H9 (cell line): ENCODE results near the gene LAP3. TPM values are rescaled to one million over a fixed set of nuclear protein-coding genes. Genes with fewer than 3 reads are reported as not detected.

Source experiments
- DNase-seq: peaks from one replicate; pipeline ENCODE4 v3.0.0-alpha.2; 2017
- H2AFZ ChIP-seq: one replicate; pipeline ENCODE4 v1.6.1; 2013; ENCODE audit warnings: mild to moderate bottlenecking, low read length, control low read depth, moderate library complexity
- H2AK5ac ChIP-seq: 2 replicates; pipeline ENCODE4 v1.6.1; 2013; ENCODE audit warnings: low read length, control low read depth, mixed read lengths; ENCODE audit not compliant: insufficient read length
- H2BK120ac ChIP-seq: one replicate; pipeline ENCODE4 v1.6.1; 2013; ENCODE audit warnings: low read depth, mild to moderate bottlenecking, low read length, control low read depth, inconsistent platforms; ENCODE audit not compliant: poor library complexity, severe bottlenecking
- H2BK12ac ChIP-seq: 2 replicates; pipeline ENCODE4 v1.6.1; 2013; ENCODE audit warnings: low read length, control low read depth, mixed read lengths, low read depth; ENCODE audit not compliant: insufficient read length
- H2BK15ac ChIP-seq: 2 replicates; pipeline ENCODE4 v1.6.1; 2013; ENCODE audit warnings: low read depth, low read length, control low read depth
- H2BK20ac ChIP-seq: one replicate; pipeline ENCODE4 v1.6.1; 2013; ENCODE audit warnings: low read depth, mild to moderate bottlenecking, low read length, control low read depth, inconsistent platforms; ENCODE audit not compliant: poor library complexity, severe bottlenecking
- H2BK5ac ChIP-seq: 2 replicates; pipeline ENCODE4 v1.6.1; 2013; ENCODE audit warnings: low read length, control low read depth, mixed read lengths; ENCODE audit not compliant: insufficient read length
- H3K14ac ChIP-seq: 2 replicates; pipeline ENCODE4 v1.6.1; 2013; ENCODE audit warnings: low read length, control low read depth; ENCODE audit not compliant: insufficient read depth
- H3K18ac ChIP-seq: 2 replicates; pipeline ENCODE4 v1.6.1; 2013; ENCODE audit warnings: low read depth, mild to moderate bottlenecking, mixed read lengths, low read length, control low read depth; ENCODE audit not compliant: insufficient read length
- H3K23ac ChIP-seq: 2 replicates; pipeline ENCODE4 v1.6.1; 2013; ENCODE audit warnings: low read length, control low read depth, mixed read lengths, low read depth; ENCODE audit not compliant: insufficient read length
- H3K23me2 ChIP-seq: 2 replicates; pipeline ENCODE4 v1.6.1; 2013; ENCODE audit warnings: low read depth, mild to moderate bottlenecking, mixed read lengths, low read length, control low read depth; ENCODE audit not compliant: insufficient read length, poor library complexity, severe bottlenecking
- H3K27ac ChIP-seq: 2 replicates; pipeline ENCODE4 v1.5.1; 2013; ENCODE audit warnings: low read length, control low read depth, mixed read lengths, low read depth; ENCODE audit not compliant: insufficient read length
- H3K27me3 ChIP-seq: 2 replicates; pipeline ENCODE4 v1.6.1; 2013; ENCODE audit warnings: low read length, control low read depth, inconsistent platforms; ENCODE audit not compliant: insufficient read depth
- H3K4ac ChIP-seq: 2 replicates; pipeline ENCODE4 v1.6.1; 2013; ENCODE audit warnings: low read depth, mild to moderate bottlenecking, control low read depth, inconsistent platforms, low read length, moderate library complexity
- H3K4me1 ChIP-seq: 2 replicates; pipeline ENCODE4 v1.6.1; 2013; ENCODE audit warnings: low read length, control low read depth, inconsistent platforms; ENCODE audit not compliant: insufficient read depth
- H3K4me2 ChIP-seq: 2 replicates; pipeline ENCODE4 v1.6.1; 2013; ENCODE audit warnings: low read length, control low read depth, mixed read lengths; ENCODE audit not compliant: insufficient read length, insufficient read depth
- H3K56ac ChIP-seq: 2 replicates; pipeline ENCODE4 v1.6.1; 2013; ENCODE audit warnings: low read depth, mild to moderate bottlenecking, mixed read lengths, low read length, control low read depth; ENCODE audit not compliant: insufficient read length
- H3K79me1 ChIP-seq: 2 replicates; pipeline ENCODE4 v1.6.1; 2013; ENCODE audit warnings: low read depth, mild to moderate bottlenecking, moderate library complexity, low read length, control low read depth, inconsistent platforms; ENCODE audit not compliant: insufficient read depth, poor library complexity, severe bottlenecking
- H3K79me2 ChIP-seq: 2 replicates; pipeline ENCODE4 v1.6.1; 2013; ENCODE audit warnings: low read length, control low read depth, inconsistent platforms; ENCODE audit not compliant: insufficient read depth
- H3K9ac ChIP-seq: 2 replicates; pipeline ENCODE4 v1.6.1; 2013; ENCODE audit warnings: low read length, control low read depth, mixed read lengths; ENCODE audit not compliant: insufficient read length; ENCODE audit errors: extremely low read depth
- H3K9me3 ChIP-seq: one replicate; pipeline ENCODE4 v1.6.1; 2013; ENCODE audit warnings: low read depth, low read length, inconsistent platforms; ENCODE audit not compliant: control insufficient read depth
- H3T11ph ChIP-seq: one replicate; pipeline ENCODE4 v1.6.1; 2013; ENCODE audit warnings: mild to moderate bottlenecking, low read length, control low read depth, inconsistent platforms
- H4K20me1 ChIP-seq: one replicate; pipeline ENCODE4 v1.6.1; 2013; ENCODE audit not compliant: control insufficient read depth, insufficient read length, insufficient read depth
- H4K5ac ChIP-seq: 2 replicates; pipeline ENCODE4 v1.6.1; 2013; ENCODE audit warnings: low read depth, mild to moderate bottlenecking, mixed read lengths, low read length, control low read depth; ENCODE audit not compliant: insufficient read length
- H4K8ac ChIP-seq: replicated peaks from 2 replicates; pipeline ENCODE4 v1.6.1; 2013; ENCODE audit warnings: low read length, control low read depth, mixed read lengths, low read depth; ENCODE audit not compliant: insufficient read length
- H4K91ac ChIP-seq: 2 replicates; pipeline ENCODE4 v1.6.1; 2013; ENCODE audit warnings: low read depth, mild to moderate bottlenecking, moderate library complexity, mixed read lengths, low read length, control low read depth; ENCODE audit not compliant: insufficient read length
- H3K27ac Mint-ChIP-seq, 3 experiments: 2 replicates in 2 of 3; 3 replicates in 1 of 3; pipeline ENCODE4 v1.8.0; 2020 to 2021; ENCODE audit warnings: mixed read lengths in 3 of 3, mild to moderate bottlenecking in 1 of 3, moderate library complexity in 1 of 3
- H3K27me3 Mint-ChIP-seq: 2 replicates; pipeline ENCODE4 v1.8.0; 2021; ENCODE audit warnings: low read depth, mild to moderate bottlenecking, moderate library complexity, mixed read lengths
- H3K36me3 Mint-ChIP-seq, 3 experiments: 2 replicates in 2 of 3; 3 replicates in 1 of 3; pipeline ENCODE4 v1.8.0; 2020 to 2021; ENCODE audit warnings: low read depth in 3 of 3, mixed read lengths in 3 of 3; ENCODE audit not compliant: insufficient read depth in 1 of 3
- H3K4me1 Mint-ChIP-seq, 2 experiments: 2 replicates each; pipeline ENCODE4 v1.8.0; 2020; ENCODE audit warnings: mixed read lengths in 2 of 2
- H3K4me3 Mint-ChIP-seq, 2 experiments: 2 replicates in 1 of 2; 3 replicates in 1 of 2; pipeline ENCODE4 v1.8.0; 2020 to 2021; ENCODE audit warnings: mild to moderate bottlenecking in 2 of 2, mixed read lengths in 2 of 2, moderate library complexity in 1 of 2
- H3K9me3 Mint-ChIP-seq, 2 experiments: 2 replicates in 1 of 2; 3 replicates in 1 of 2; pipeline ENCODE4 v1.8.0; 2020; ENCODE audit warnings: mild to moderate bottlenecking in 2 of 2, mixed read lengths in 2 of 2, moderate library complexity in 1 of 2
- CTCF ChIP-seq: fragments of 200-600 bp; sonication (generic); conservative IDR thresholded peaks from 3 replicates; pipeline ENCODE4 v1.8.0; 2021; ENCODE audit warnings: antibody characterized with exemption, mild to moderate bottlenecking
- WGBS: extraction: QIAGEN DNeasy Blood & Tissue Kit; methylation state at CpG from one replicate; pipeline ENCODE4 v1.1.7; 2013; ENCODE audit warnings: missing lambda C conversion rate, low lambda C conversion rate, mixed read lengths; ENCODE audit not compliant: insufficient read length; ENCODE audit errors: extremely low coverage; 5-methylcytosine and 5-hydroxymethylcytosine counted together
- total RNA-seq: library from RNA; stranded (reverse); gene quantifications from 2 replicates; pipeline ENCODE4 v1.2.1, GENCODE V29; 2021

Gene LAP3
- total RNA-seq, 1 experiment from 2014 or later: 53.2 TPM

GRCh38 chr4:17613761-17614415, 36.9 kb downstream of the LAP3 start:
- Mint-ChIP-seq H3K4me1 (peaks cover 9 to 23% of the 10 kb centered on the region in 2 experiments), H3K27me3 (no peaks in the 10 kb centered on the region), H3K9me3 (no peaks in the 10 kb centered on the region), H3K36me3 (peaks cover 7 to 21% (median 13%) of the 10 kb centered on the region in 3 experiments; a peak in 6 of 7 replicates), H3K27ac (peak overlapping the region; percentile 33 to 99 (median 99); a peak in 6 of 7 replicates), H3K4me3 (peak overlapping the region; percentile 93 to 94)
- no peaks in the 10 kb centered on the region for H4K20me1 ChIP-seq
- peaks cover 27% of the 10 kb centered on the region for H3K79me2 ChIP-seq
- H2BK20ac ChIP-seq: no peak overlapping the region
- no peak overlapping the region for H4K5ac ChIP-seq
- no peak overlapping the region for H3K18ac ChIP-seq
- H4K8ac ChIP-seq: no peak overlapping the region
- no peak overlapping the region for H2AK5ac ChIP-seq
- H2AFZ ChIP-seq: peak overlapping the region; percentile 81
- no peak overlapping the region for H3T11ph ChIP-seq
- no peak overlapping the region for H3K4ac ChIP-seq
- peak overlapping the region; percentile 61 for H3K9ac ChIP-seq
- H3K56ac ChIP-seq: no peak overlapping the region
- WGBS: no CpG with 5 or more reads among the region's 23 CpGs
- peaks cover 7% of the 10 kb centered on the region for H3K23me2 ChIP-seq
- peaks cover 5% of the 10 kb centered on the region for H3K79me1 ChIP-seq
- no peaks in the 10 kb centered on the region for H3K9me3 ChIP-seq
- H3K27me3 ChIP-seq: no peaks in the 10 kb centered on the region
- H2BK5ac ChIP-seq: no peak overlapping the region
- H2BK15ac ChIP-seq: no peak overlapping the region
- no peak overlapping the region for H4K91ac ChIP-seq
- no peak overlapping the region for H3K23ac ChIP-seq
- peak overlapping the region; percentile 88 for H3K4me2 ChIP-seq
- TF ChIP-seq CTCF: no peak
- no peak for DNase-seq
- no peak overlapping the region for H3K27ac ChIP-seq
- no peak overlapping the region for H2BK120ac ChIP-seq
- no peak overlapping the region for H3K14ac ChIP-seq
- no peaks in the 10 kb centered on the region for H3K4me1 ChIP-seq
- no peak overlapping the region for H2BK12ac ChIP-seq
